ENCODE data around the gene VSIR. TPM values are rescaled to one million over a fixed set of nuclear protein-coding genes. Genes with fewer than 3 reads are reported as not detected.

The VSIR gene
- total and polyA plus RNA-seq, 12 donors: 36.6 to 112 (median 69.0) TPM

GRCh38 chr10:71774916-71775702 lies 1.8 kb upstream of the VSIR start:
- intact Hi-C loops (cut with DNase I): loop anchor here in 8 of 10 donors (5.0 to 10.0 kb wide), 4 partner anchors 42 to 63 kb away; partner anchors contain the start of gene C10orf105 (in 1 of the 8)

GRCh38 chr10:71772832-71773220 lies 494 bp downstream of the VSIR start:
- no peak for TF ChIP-seq CTCF (IDR thresholded peaks at IDR 0.05)
- WGBS, 2 donors: 16 to 26% methylated on average over 4 of the region's 4 CpGs
- intact Hi-C loops (cut with DNase I): loop anchor here in 8 of 10 donors (1.0 to 10.0 kb wide), 6 partner anchors 44 to 61 kb away; partner anchors contain the start of gene C10orf105 (in 1 of the 8)
- H3K4me3 ChIP-seq: peak overlapping the region; percentile 64 to 96 (median 92)
- H3K9me3 ChIP-seq: no peaks in the 10 kb centered on the region
- ATAC-seq (peak; percentile 4 to 54 (median 18)), DNase-seq (peak in 1 of 2 donors; percentile 31)
- no peaks in the 10 kb centered on the region for H3K27me3 ChIP-seq
- H3K36me3 ChIP-seq: peaks cover 0 to 8% (median 0%) of the 10 kb centered on the region in 9 donors
- peak overlapping the region; percentile 77 to 99 (median 98) for H3K27ac ChIP-seq
- H3K4me1 ChIP-seq: peaks cover 28 to 91% (median 71%) of the 10 kb centered on the region in 9 donors

More at GRCh38 chr10:71774916-71775702, 1.8 kb upstream of the VSIR start:
- DNase-seq (peak in 1 of 2 donors; percentile 41), ATAC-seq (peak in 1 of 8 donors; percentile 2)
- H3K27me3 ChIP-seq: no peaks in the 10 kb centered on the region
- H3K9me3 ChIP-seq: no peaks in the 10 kb centered on the region
- H3K27ac ChIP-seq: peak overlapping the region in 4 of 10 donors; percentile 14 to 99 (median 74)
- peak overlapping the region in 1 of 10 donors; percentile 94 for H3K4me3 ChIP-seq
- TF ChIP-seq CTCF (IDR thresholded peaks at IDR 0.05): no peak
- H3K36me3 ChIP-seq: peaks cover 0 to 3% (median 0%) of the 10 kb centered on the region in 9 donors
- peaks cover 16 to 79% (median 48%) of the 10 kb centered on the region in 9 donors for H3K4me1 ChIP-seq
- WGBS, 2 donors: 53 to 63% methylated on average over 3 of the region's 3 CpGs

- intact Hi-C loops (cut with DNase I): loop anchor here in 8 of 10 donors (1.0 to 10.0 kb wide), 6 partner anchors 45 to 60 kb away; partner anchors contain the start of gene C10orf105 (in 1 of the 8)
- no peak for TF ChIP-seq CTCF (IDR thresholded peaks at IDR 0.05)
- Histone ChIP-seq H3K27me3 (no peaks in the 10 kb centered on the region), H3K36me3 (peaks cover 0 to 11% (median 0%) of the 10 kb centered on the region in 9 donors), H3K27ac (peak overlapping the region; percentile 77 to 99 (median 98)), H3K4me3 (peak overlapping the region; percentile 64 to 96 (median 92)), H3K9me3 (no peaks in the 10 kb centered on the region), H3K4me1 (peaks cover 32 to 96% (median 79%) of the 10 kb centered on the region in 9 donors)
- peak; percentile 76 to 89 for DNase-seq
- ATAC-seq: peak; percentile 46 to 80 (median 74)
- 2 to 8% methylated on average over 2 of the region's 2 CpGs for WGBS, 2 donors
Measured at GRCh38 chr10:71771821-71772617, 1.3 kb downstream of the VSIR start.
